HG03575 (cell line): ENCODE measurements around the gene NUP188.
"Not testable (repeated sequence)": the region's sequence is repeated elsewhere in the genome, so short reads cannot be mapped to it uniquely, and the experiment has no call there.

Experiments used
- ATAC-seq: cut with Tn5 transposase; IDR thresholded peaks from one replicate; pipeline ENCODE4 v1.9.1; 2021; ENCODE audit not compliant: unreplicated experiment, insufficient number of reproducible peaks, low FRiP score; ENCODE audit errors: extremely low read depth

The NUP188 gene

GRCh38 chr9:129022037-129022436 lies 74.5 kb downstream of the NUP188 start:
- ATAC-seq: no peak

GRCh38 chr9:129023036-129023907 lies 75.8 kb downstream of the NUP188 start:
- no peak for ATAC-seq

GRCh38 chr9:129023908-129024233 lies 76.4 kb downstream of the NUP188 start:
- ATAC-seq: no peak

DNA sequence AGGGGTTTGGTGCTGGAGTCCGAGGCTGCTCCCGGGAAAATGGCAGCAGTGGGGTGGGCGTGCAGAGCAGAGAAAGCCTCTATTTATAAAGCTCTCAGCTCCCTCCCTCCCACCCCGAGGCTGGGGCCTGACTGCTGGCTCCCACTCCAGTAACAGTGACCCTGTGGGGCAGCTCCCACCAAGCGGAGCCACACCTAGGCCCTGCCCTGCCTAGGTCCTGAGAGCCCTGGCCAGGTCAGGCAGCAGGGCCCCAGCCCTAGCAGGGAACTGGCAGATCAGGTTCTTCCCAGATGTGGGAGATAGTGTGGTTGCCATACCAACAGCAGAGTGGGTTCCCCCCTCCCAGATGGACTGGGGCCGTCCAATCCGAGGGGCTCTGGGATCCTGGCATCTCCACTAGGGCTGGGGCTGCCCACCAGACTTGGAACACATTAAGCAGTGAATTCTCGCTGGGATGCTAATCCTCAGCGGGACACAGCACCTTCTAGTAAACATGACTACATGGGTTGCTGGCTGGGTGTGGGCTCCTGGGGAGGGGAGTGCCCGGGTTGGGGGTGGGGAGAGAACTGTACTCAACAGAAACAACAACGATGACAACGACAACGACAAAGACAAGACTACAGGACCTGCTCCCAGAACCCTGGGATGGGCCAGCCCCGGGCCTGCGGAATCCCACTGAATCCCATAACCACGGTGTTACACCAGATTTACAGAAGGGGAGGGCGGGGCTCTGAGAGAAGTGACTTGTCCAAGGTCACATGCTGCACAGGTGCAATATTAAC lies 79.1 kb downstream of the NUP188 start:
- no peak for ATAC-seq

DNA sequence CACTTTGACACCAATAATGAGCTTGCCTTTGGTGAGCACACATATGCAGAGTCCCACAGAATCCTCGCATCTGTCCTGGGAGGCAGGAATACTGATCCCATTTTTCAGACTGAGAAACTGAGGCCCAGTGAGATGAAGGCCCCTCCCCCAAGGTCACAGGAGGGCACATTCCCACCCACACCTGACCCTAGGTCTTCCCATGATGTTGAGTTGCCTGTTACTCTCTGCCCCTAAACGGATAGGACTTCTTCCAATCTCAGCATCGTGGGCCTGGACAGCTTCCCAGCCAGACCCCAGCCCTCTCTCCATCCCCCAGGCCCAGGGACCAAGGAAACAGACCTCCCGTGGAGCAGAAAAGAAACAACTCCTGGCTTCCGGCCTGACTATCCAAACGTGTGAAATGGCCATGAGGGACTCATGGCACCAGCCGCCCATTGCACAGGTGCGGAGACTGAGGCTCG lies 79.8 kb downstream of the NUP188 start:
- ATAC-seq: no peak

DNA sequence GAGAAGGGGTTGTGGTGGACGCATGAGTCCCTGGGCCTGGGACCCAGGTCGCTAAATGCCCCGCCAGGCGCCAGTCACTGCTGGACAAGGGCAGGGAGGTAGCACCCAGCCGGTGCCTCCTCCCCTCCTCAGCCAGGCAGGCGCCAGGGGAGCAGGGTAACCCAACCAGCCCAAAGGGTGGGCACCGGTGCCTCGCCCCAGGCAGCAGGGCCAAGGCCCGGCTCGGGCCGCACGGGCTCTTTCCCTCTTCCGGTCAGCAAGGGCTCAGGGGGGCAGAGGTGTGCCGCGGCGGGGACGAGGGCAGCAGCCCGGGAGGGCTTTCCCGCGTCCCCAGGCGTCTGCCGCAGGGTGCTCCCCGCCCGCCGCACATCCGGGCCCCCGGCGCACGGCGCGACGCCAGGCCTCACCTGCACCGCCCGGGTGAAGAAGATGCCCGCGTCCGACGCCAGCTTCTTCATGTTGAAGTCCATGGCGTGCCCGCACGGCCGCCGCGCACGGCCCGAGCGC lies 80.2 kb downstream of the NUP188 start:
- ATAC-seq: no peak

- ATAC-seq: no peak
These were observed 80.9 kb downstream of the NUP188 start, which contains the start of gene SH3GLB2 for GRCh38 chr9:129028192-129028966. Gene SH3GLB2 (minus strand): TSS chr9:129028331. CDS start chr9:129028154, 177 bp downstream.

DNA sequence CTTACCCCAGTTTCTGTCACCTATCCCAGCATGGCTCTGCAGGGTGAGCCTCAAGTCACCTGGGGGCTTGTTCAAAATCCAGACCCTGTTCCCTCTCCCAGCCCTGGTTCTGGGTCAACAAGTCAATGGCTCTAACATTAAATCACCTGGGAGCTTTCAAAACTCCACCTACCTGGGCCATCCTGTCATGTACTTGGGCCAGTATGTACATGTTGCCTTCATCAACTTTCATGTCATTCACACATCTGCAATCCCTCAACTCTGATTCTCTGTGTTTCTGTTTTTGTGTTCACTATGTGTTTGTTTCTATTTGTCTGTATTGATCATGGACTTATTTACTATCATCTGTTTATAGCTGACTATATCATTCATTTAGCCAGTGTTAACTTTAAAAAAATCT lies 82.7 kb downstream of the NUP188 start:
- ATAC-seq: no peak

GRCh38 chr9:129031514-129031913 lies 84.0 kb downstream of the NUP188 start:
- ATAC-seq: no peak

- no peak for ATAC-seq
These were observed 85.2 kb downstream of the NUP188 start for GRCh38 chr9:129032541-129033159.

GRCh38 chr9:129033216-129033615 lies 85.7 kb downstream of the NUP188 start:
- ATAC-seq: no peak

GRCh38 chr9:129035838-129036237 lies 88.3 kb downstream of the NUP188 start:
- ATAC-seq: not testable (repeated sequence)

DNA sequence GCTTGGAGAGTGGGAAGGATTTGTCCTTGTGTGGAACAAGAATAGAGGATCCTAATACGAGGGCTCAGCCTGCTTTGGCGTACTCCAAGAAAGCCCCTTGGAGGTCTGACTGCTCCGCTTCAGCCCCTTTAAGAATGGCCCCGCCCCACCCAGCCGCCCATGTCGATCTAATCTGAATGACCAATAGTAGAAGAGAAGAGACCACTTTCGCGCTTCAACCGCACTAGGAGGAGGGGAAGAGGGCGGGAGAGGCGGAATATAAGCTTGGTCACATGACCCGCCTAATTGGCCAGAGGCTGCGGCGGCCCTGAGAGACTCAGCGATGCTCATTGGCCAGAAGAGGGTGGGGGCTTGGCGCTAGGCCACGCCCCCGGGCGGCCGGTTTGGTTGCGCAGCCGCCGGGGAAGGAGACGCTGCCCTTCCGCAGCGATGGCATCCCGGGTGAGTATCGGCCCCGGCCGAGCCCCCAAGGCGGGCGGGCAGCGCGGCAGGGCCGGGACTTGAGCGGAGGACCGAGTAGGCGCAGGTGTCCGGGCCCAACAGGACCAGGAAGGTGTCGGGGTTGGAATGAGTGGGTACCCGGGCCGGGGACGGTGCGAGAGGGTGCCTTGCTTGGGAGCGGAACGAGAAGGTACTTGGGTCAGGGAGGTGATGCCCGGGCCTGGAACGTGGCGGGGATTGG lies 88.9 kb downstream of the NUP188 start, which contains the start of gene MIGA2:
TSS of gene MIGA2 (plus strand) at position 386 of the 682 bp plus-strand sequence. CDS start 3,969 bp downstream, outside the sequence.
- ATAC-seq: peak; percentile 90

- no peak for ATAC-seq
These were observed 89.6 kb downstream of the NUP188 start for GRCh38 chr9:129036923-129037766.

DNA sequence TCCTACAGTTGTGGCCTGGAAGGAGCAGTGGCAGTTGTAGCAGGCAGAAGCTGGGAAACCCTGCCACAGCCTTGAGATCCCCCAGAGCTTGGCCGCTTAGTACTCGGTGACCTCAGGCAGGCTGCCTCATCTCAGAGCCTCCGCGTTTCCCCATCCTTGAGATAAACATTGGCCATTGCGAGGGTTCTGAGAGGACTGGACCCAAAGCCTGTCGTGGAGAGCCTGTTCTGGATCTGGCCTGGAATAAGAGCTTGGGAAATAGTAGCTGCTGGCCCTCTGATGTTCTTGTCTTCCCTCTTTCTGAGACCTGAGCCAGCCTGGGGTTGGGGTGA lies 90.2 kb downstream of the NUP188 start:
- ATAC-seq: no peak

DNA sequence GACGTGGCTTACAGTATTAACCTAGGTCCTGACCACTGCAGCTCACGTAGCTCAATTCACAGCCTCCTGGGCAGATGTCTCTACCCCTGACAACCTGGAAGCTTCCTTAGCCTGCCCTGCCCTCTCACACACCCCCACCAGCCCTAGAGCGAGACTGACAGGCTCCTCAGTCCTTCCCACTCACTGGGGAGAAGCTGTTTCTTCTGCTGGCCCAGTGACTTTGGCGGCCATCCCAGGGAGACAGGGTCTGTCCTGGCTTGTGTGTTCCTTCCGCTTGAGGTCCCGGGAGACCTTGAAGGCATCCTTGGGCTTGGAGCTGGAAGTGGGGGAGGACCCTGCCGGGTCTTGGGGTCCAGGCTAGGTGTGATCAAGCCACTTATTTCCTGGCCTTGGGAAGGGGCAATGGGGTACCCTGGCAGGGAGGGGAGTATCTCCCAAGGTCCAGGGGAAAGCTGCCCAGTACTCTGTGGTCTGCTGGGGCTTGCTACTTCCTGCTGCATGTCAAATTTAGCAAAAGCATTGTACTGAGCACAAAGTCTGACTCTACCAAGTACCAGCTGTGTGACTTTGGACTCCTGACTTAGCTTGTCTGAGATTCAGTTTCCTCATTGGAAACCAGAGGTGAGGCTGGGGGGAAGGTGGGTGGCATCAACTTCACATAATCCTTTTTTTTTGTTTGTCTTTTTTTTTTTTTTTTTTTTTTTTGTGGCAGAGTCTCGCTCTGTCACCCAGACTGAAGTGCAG lies 90.8 kb downstream of the NUP188 start:
- ATAC-seq: no peak
